IPS DF 4.7 (cell line): ENCODE measurements around the gene HAGHL.

Experiments
- DNase-seq: peaks from one replicate; pipeline ENCODE4 v3.0.0-alpha.2; 2013; ENCODE audit warnings: low spot score; ENCODE audit errors: extremely low read depth

Gene HAGHL

DNA sequence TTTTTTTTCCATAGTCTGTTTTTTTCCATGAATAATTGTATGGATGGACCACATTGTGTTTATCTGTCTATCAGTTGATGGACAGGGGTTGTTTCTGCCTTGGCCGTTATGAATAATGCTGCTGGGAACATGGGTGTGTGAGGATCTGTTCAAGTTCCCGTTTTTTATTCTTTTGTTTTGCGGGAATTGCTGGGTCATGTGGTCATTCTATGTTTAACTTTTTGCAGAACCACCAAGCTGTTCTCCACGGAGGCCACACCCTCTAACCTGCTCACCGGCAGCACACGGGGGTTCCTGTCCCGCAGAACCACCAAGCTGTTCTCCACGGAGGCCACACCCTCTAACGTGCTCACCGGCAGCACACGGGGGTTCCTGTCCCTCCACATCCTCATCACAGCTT is 27.8 kb downstream of the HAGHL start:
- no peak for DNase-seq

DNA sequence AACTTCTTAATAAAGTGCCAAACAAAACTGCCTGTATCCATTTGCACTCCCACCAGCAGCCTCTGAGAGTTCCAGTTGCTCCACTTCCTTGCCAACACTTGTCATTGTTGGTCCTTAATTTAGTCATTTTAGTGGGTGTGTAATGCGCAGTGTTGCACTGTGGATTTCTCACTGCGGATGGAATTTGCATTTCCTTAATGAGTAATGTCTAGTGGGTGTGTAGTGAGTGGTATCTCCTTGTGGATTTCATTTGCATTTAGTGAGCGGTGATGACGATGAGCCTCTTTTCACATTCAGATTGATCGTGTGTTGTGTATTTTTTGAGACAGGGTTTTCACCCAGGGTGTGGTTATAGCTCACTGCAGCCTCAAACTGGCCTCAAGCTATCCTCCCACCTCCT is 29.5 kb downstream of the HAGHL start:
- no peak for DNase-seq

DNA sequence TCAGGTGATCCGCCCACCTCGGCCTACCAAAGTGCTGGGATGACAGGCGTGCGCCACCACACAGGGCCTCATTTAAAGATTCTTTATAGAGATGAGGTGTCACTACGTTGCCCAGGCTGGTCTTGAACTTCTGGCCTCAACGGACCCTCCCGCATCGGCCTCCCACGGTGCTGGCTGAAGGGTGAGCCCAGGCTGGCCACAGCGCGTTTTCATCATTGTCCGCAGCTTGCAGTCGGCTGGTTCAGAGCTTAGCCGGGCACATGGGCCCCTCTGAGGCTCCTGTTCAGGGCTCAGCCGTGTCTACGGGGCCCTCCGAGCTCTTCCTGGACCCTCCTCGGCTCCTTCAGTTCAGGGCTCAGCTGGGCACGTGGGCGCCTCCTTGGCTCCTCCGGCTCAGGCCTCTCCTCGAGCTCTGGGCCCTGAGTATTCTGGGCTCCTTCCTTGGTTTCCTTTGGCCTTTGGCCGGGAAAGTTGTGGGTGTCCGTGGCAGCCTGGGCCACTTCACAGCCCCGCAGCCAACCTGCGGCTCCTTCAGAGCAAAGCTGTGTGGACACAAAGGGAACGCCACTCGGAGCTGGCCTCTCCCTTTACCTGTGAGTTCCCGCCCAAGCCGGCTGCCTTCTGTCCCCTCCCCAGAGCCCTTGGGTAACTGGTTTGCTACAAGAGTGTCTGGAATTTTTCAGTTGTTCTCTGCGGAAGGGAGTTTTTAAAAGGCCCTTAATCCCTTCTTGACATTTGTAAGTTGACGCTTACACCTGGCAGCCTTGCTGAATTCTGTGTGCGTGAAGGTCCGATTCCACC is 32.4 kb downstream of the HAGHL start:
- DNase-seq = no peak

DNA sequence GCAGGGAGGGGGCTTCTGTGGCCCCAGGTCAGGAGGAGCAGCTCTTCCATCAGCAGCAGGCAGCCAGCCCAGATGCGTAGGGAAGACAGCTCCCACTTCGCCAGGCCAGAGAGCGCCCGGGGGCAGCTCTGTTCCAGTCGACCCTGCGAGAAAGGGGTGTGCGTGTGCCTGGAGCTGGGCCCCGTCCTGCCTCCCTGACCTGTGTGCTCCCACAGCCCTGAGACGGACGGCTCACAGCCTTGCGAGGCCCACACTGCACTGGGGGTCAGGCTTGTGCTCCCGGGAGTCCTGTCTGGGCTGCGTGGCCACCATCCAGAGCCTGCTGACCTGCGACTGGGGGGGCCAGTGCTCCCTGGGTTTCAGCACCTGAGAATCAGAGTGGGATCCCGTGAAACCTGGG is 33.2 kb downstream of the HAGHL start:
- DNase-seq = no peak

DNA sequence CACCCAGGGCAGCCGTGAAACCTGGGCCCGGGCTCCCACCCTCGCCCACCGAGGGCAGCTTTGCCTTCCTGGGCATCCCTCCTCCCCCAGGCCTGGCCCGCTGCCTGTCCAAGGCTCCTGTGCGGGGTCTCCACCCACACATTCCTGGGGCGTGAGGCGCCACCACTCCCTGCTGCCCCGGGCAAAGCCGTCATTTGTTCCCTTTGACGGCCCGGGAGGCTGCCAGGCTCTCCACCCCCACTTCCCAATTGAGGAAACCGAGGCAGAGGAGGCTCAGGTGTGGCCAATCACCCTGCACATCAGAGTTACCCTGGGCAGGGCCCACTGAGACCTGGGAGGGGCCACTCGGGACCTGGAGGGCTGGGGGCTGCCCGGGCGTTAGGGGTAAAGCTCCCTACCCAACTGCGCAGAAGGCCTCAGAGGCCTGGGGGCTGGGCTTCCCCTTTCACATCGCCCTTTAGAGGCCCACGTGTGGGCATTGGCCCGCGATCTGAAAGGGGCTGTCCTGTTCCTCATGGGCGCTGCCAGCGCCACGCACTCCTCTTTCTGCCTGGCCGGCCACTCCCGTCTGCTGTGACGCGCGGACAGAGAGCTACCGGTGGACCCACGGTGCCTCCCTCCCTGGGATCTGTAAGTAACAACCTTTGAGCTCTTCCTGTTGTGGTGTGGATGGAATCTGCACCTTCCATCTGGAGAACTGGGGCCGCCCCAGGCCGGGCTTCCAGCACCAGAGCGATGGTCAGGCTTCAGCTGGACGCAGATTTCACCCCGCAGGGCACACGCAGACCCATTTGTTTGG is 33.8 kb downstream of the HAGHL start, which contains the start of gene MSLN:
MSLN (plus strand) TSS at position 190 of the 799 bp plus-strand sequence. CDS start 1,947 bp downstream, outside the sequence.
- no peak for DNase-seq

GRCh38 chr16:761625-762513 is 35.0 kb downstream of the HAGHL start:
- no peak for DNase-seq

GRCh38 chr16:762595-763268 is 35.8 kb downstream of the HAGHL start:
- no peak for DNase-seq

DNA sequence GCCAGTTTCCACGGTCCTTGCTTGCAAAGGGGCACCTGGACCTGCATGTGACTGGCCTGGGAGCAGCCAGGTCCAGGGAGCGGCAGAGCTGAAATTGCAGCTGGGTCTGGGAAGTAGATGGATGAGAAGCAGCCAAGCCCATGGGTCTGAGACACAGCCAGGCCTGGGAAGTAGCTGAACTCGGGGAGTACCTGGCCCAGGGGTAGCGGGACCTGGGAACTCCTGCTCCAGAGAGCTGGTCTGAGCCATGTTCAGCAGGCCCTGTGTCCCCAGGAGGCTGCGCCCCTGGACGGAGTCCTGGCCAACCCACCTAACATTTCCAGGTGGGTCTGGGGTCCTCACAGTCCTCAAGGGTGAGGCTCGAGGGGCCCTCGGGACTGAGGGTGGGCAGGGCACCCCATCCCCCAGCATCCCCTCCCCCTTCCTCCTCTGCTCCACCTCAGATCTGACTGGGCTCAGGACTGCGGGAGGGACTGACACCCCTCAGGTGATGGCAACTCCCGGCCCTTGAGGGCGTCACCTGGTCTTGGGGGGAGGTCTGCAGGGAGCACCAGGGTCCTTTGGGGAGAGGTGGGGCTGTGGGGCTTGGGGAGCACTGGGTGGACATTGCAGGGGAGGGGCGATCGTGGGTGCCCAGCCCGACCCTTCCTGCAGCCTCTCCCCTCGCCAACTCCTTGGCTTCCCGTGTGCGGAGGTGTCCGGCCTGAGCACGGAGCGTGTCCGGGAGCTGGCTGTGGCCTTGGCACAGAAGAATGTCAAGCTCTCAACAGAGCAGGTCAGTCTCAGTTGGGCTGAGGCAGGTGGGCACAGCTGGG is 36.7 kb downstream of the HAGHL start:
- no peak for DNase-seq

DNA sequence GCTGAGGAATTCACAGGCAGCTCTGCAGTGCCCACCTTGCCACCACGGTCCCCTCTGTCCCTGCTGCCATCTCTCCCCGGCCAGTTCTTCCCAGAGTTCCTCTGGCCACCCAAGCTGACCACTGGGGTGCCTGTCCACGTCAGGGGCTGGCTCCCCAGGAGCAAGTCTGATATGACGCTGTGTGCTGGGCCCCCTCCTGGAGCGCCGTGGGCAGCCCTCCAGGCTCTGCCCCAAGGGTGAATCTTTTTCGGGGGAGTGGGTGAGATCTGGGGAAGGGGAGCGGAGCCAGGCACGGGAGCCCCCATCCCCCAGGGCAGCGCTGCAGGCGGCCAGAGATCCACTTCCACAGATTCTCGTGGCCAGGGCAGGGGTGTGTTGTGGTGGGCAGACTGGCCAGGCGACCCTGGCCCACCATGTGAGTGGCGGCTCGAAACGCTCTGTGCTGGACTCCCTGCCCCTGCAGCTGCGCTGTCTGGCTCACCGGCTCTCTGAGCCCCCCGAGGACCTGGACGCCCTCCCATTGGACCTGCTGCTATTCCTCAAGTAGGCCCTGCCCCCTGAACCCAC is 37.4 kb downstream of the HAGHL start:
- no peak for DNase-seq

- DNase-seq = no peak
Observed at GRCh38 chr16:764848-765487, 38.1 kb downstream of the HAGHL start.

- no peak for DNase-seq
Observed at GRCh38 chr16:765488-765865, 38.6 kb downstream of the HAGHL start.

- DNase-seq = no peak
Observed at GRCh38 chr16:766008-766819, 39.3 kb downstream of the HAGHL start.

DNA sequence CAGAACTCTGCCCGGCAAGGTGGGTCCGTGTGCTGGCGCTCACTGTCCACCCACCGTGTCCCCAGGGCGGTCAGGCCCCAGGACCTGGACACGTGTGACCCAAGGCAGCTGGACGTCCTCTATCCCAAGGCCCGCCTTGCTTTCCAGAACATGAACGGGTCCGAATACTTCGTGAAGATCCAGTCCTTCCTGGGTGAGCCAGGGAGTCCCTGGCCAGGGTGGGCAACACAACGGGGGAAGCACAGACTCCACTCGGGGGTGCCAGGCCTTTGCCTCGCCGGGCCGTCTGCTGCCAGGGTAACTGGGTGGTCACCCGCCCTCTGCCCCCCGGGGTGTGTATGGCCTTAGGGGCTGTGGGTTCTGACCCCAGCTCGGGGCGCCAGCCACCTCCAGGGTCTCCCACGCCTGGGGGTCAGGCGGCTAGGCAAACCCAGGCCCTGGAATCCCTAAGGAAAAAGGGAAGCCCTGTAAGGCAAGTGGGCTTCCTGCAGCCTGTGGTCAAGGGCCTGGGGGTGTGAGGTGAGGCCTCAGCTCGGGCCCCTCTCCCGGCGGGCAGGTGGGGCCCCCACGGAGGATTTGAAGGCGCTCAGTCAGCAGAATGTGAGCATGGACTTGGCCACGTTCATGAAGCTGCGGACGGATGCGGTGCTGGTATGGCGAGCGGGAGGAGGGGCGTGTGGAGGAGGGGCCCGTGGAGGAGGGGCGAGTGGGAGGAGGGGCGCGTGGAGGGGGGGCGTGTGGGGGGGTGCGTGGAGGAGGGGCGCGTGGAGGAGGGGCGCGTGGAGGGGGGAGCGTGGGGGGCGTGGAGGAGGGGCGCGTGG is 40.1 kb downstream of the HAGHL start:
- no peak for DNase-seq

DNA sequence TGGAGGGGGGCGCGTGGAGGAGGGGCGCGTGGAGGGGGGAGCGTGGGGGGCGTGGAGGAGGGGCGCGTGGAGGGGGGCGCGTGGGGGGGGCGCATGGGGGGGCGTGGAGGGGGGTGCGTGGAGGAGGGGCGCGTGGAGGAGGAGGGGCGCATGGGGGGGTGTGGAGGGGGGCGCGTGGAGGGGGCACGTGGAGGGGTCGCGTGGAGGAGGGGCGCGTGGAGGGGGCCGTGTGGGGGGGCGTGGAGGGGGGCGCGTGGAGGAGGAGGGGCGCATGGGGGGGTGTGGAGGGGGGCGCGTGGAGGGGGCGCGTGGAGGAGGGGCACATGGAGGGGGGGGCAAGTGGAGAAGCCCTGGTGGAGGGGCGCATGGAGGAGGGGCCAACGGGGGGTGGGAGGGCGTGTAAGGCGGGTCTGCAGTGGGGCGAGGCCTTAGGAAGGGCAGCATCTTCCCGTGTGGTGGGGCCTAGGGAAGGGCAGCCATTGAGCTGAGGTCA is 40.9 kb downstream of the HAGHL start:
- DNase-seq = no peak

- no peak for DNase-seq
Observed at GRCh38 chr16:768428-768827, 41.5 kb downstream of the HAGHL start.

GRCh38 chr16:769184-769784 is 42.4 kb downstream of the HAGHL start:
- DNase-seq = no peak

GRCh38 chr16:769934-770333 is 43.0 kb downstream of the HAGHL start:
- DNase-seq = no peak
